Endothelial cell of umbilical vein (primary cell): ENCODE data around the gene SIRPB1. TPM values are rescaled to one million over a fixed set of nuclear protein-coding genes. Genes with fewer than 3 reads are reported as not detected.
"Not testable (repeated sequence)": the region's sequence is repeated elsewhere in the genome, so short reads cannot be mapped to it uniquely, and the experiment has no call there.

Source experiments
- BruUV-seq: library from RNA; stranded (reverse); fragments of 400-500 nt; replicated peaks from 2 replicates; lab custom pipeline; 2021; lab: Mats Ljungman, UMichigan
- CTCF ChIA-PET: fragments of 300-600, 350-600 bp; sonication (Branson Sonifier 250); formaldehyde crosslinking; loops from one replicate; lab custom pipeline; 2021; ENCODE audit warnings: antibody characterized with exemption, inconsistent platforms; lab: Charles Lee
- POLR2A ChIA-PET: fragments of 300-600, 350-600 bp; sonication (Branson Sonifier 250); formaldehyde crosslinking; loops from one replicate; lab custom pipeline; 2021; ENCODE audit warnings: antibody characterized with exemption, inconsistent platforms; lab: Charles Lee
- DNase-seq: peaks from one replicate; pipeline ENCODE4 v3.0.0-alpha.2; 2011; ENCODE audit warnings: low read depth, low spot score
- FAIRE-seq: peaks from 2 replicates; lab custom pipeline; 2011; peaks lifted over from hg19 to GRCh38; lab: Jason Lieb, UNC
- H2AFZ ChIP-seq: 2 replicates; pipeline ENCODE4 v1.6.0; 2012; ENCODE audit warnings: low read depth, low read length, control low read depth, inconsistent platforms
- H3K27ac ChIP-seq: 2 replicates; pipeline ENCODE4 v1.5.1; 2011; ENCODE audit warnings: low read depth, mild to moderate bottlenecking, control low read depth, low read length, moderate library complexity; ENCODE audit not compliant: insufficient read depth
- H3K27me3 ChIP-seq, 2 experiments: 2 replicates each; pipeline versions ENCODE4 v1.6.0 to v1.6.1; 2011; ENCODE audit warnings: low read length in 2 of 2, mixed read lengths in 1 of 2; ENCODE audit not compliant: control insufficient read depth in 2 of 2, insufficient read depth in 2 of 2
- H3K36me3 ChIP-seq, 2 experiments: 2 replicates in 1 of 2; 3 replicates in 1 of 2; pipeline ENCODE4 v1.5.1; 2011; ENCODE audit warnings: low read length in 2 of 2, mild to moderate bottlenecking in 1 of 2, moderate library complexity in 1 of 2; ENCODE audit not compliant: control insufficient read depth in 2 of 2, insufficient read depth in 2 of 2; ENCODE audit errors: extremely low read depth in 1 of 2
- H3K4me1 ChIP-seq: 3 replicates; pipeline ENCODE4 v1.5.1; 2011; ENCODE audit warnings: mild to moderate bottlenecking, low read length; ENCODE audit not compliant: control insufficient read depth, insufficient read depth; ENCODE audit errors: extremely low read depth
- H3K4me2 ChIP-seq: 2 replicates; pipeline ENCODE4 v1.6.1; 2011; ENCODE audit warnings: low read length, control low read depth, mixed read lengths; ENCODE audit not compliant: insufficient read depth
- H3K4me3 ChIP-seq, 3 experiments: fragments of 200-600 bp in 1 of 3; sonication (generic), shearing (Covaris generic) in 1 of 3; replicated peaks in 1 of 3; 2 replicates each; pipeline ENCODE4 v1.5.1; 2011 to 2016; ENCODE audit warnings: control low read depth in 3 of 3, low read length in 3 of 3, mild to moderate bottlenecking in 2 of 3, inconsistent platforms in 1 of 3, low read depth in 1 of 3, moderate library complexity in 1 of 3; ENCODE audit not compliant: insufficient read depth in 1 of 3
- H3K79me2 ChIP-seq: 2 replicates; pipeline ENCODE4 v1.6.0; 2012; ENCODE audit warnings: low read length, inconsistent platforms; ENCODE audit not compliant: control insufficient read depth, insufficient read depth
- H3K9ac ChIP-seq: replicated peaks from 2 replicates; pipeline ENCODE3; 2011; ENCODE audit warnings: low read length, control low read depth; ENCODE audit not compliant: insufficient read depth; ENCODE audit errors: extremely low read depth
- H3K9me1 ChIP-seq: replicated peaks from 3 replicates; pipeline ENCODE4 v1.6.0; 2011; ENCODE audit warnings: mild to moderate bottlenecking, low read length; ENCODE audit not compliant: control insufficient read depth, insufficient read depth; ENCODE audit errors: extremely low read depth
- H3K9me3 ChIP-seq: replicated peaks from 2 replicates; pipeline ENCODE4 v1.5.1; 2012; ENCODE audit warnings: low read length, inconsistent platforms; ENCODE audit not compliant: control insufficient read depth, insufficient read depth
- H4K20me1 ChIP-seq: replicated peaks from 2 replicates; pipeline ENCODE3; 2011; ENCODE audit warnings: mild to moderate bottlenecking, low read length; ENCODE audit not compliant: control insufficient read depth, insufficient read depth; ENCODE audit errors: extremely low read depth
- EZH2 ChIP-seq: IDR thresholded peaks from 2 replicates; pipeline ENCODE4 v1.6.1; 2012; ENCODE audit warnings: borderline replicate concordance, low read depth, mild to moderate bottlenecking, moderate library complexity, low read length, inconsistent platforms; ENCODE audit not compliant: severe bottlenecking
- FOS ChIP-seq: IDR thresholded peaks from 2 replicates; pipeline ENCODE4 v1.6.1; 2011; ENCODE audit warnings: mild to moderate bottlenecking, low read length, moderate library complexity, borderline replicate concordance; ENCODE audit not compliant: insufficient read depth
- GATA2 ChIP-seq: IDR thresholded peaks from 2 replicates; pipeline ENCODE4 v1.7.0; 2011; ENCODE audit warnings: low read depth, mild to moderate bottlenecking, moderate library complexity, mixed read lengths, low read length; ENCODE audit not compliant: insufficient read length, insufficient read depth
- JUN ChIP-seq: IDR thresholded peaks from 2 replicates; pipeline ENCODE4 v1.6.1; 2011; ENCODE audit warnings: borderline replicate concordance, low read depth; ENCODE audit not compliant: insufficient read length, insufficient read depth
- MYC ChIP-seq: IDR thresholded peaks from one replicate; pipeline ENCODE4 v1.6.1; 2011; ENCODE audit warnings: mild to moderate bottlenecking, low read depth, low read length
- POLR2A ChIP-seq: IDR thresholded peaks from 2 replicates; pipeline ENCODE4 v1.6.1; 2012; ENCODE audit warnings: low read depth, mild to moderate bottlenecking, control low read depth, low read length
- POLR2AphosphoS5 ChIP-seq: IDR thresholded peaks from 2 replicates; pipeline ENCODE4 v1.6.1; 2012; ENCODE audit warnings: low read depth, mild to moderate bottlenecking, control low read depth, low read length, moderate library complexity; ENCODE audit not compliant: insufficient read depth
- dilution Hi-C: fragments of 300-500 bp; cut with MboI; formaldehyde crosslinking; loops from one replicate; pipeline ENCODE4 v1.15.0; 2019; ENCODE audit warnings: low sequenced_read_pairs; ENCODE audit not compliant: extremely low pct_ligation_motif_present
- intact Hi-C: fragments of 100-400 bp; cut with micrococcal nuclease; formaldehyde crosslinking; loops from one replicate; pipeline ENCODE4 v1.10.0; 2022
- polyA plus RNA-seq, 4 experiments: library from polyadenylated mRNA; depleted of rRNA in 3 of 4; stranded (reverse) in 3 of 4; unstranded in 1 of 4; fragments of >200 nt; gene quantifications; 2 replicates each; pipeline versions ENCODE4 v1.2.1 to v1.2.3, GENCODE V29; 2011 to 2012; ENCODE audit warnings: missing spikeins in 1 of 4
- total RNA-seq: library from RNA; stranded (reverse); gene quantifications from 2 replicates; pipeline ENCODE4 v1.2.3, GENCODE V29; 2021
- TF ChIP-seq, protein P1 (sequence below), 2 donors: IDR thresholded peaks; 1 replicate in 1 of 2; 2 replicates in 1 of 2; pipeline ENCODE4 v1.5.1; 2011; ENCODE audit warnings: low read length in 2 of 2, mild to moderate bottlenecking in 2 of 2, moderate library complexity in 2 of 2, control low read depth in 1 of 2, inconsistent platforms in 1 of 2, low read depth in 1 of 2; ENCODE audit not compliant: insufficient read depth in 1 of 2; ENCODE audit errors: extremely low read depth in 1 of 2
- TF ChIP-seq, protein P2 (sequence below): IDR thresholded peaks from 2 replicates; pipeline ENCODE4 v1.6.1; 2011; ENCODE audit not compliant: insufficient read depth, insufficient read length

Gene SIRPB1
- total and polyA plus RNA-seq, 2 donors (not counting 3 experiments of a cell fraction or from before 2014, with no cell fraction given): 0.10 to 6.5 TPM

DNA sequence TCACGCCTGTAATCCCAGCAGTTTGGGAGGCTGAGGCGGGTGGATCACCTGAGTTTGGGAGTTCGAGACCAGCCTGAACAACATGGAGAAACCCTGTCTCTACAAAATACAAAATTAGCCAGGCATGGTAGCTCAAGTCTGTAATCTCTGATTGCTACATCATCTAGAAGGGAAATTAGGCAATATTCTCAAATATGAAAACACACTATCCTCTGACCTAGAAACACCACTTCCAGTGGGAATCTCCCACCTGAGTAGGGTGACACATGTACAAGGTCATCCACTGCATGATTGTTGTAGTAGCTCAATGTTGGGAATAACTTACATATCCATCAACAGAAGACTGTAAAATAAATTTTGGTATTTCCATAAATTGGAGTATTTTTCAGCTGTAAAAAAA is 43.2 kb downstream of the SIRPB1 start:
- H3K27ac ChIP-seq: no peak overlapping the region
- H3K4me3 ChIP-seq: no peak overlapping the region
- no peak for TF ChIP-seq EZH2
- TF ChIP-seq, protein P1, sequence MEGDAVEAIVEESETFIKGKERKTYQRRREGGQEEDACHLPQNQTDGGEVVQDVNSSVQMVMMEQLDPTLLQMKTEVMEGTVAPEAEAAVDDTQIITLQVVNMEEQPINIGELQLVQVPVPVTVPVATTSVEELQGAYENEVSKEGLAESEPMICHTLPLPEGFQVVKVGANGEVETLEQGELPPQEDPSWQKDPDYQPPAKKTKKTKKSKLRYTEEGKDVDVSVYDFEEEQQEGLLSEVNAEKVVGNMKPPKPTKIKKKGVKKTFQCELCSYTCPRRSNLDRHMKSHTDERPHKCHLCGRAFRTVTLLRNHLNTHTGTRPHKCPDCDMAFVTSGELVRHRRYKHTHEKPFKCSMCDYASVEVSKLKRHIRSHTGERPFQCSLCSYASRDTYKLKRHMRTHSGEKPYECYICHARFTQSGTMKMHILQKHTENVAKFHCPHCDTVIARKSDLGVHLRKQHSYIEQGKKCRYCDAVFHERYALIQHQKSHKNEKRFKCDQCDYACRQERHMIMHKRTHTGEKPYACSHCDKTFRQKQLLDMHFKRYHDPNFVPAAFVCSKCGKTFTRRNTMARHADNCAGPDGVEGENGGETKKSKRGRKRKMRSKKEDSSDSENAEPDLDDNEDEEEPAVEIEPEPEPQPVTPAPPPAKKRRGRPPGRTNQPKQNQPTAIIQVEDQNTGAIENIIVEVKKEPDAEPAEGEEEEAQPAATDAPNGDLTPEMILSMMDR (IDR thresholded peaks at IDR 0.05; ENCODE audit: extremely low read depth in 1 of 2, insufficient read depth in 1 of 2, low read depth in 1 of 2, low read length in 2 of 2): no peak
- no peak for TF ChIP-seq MYC
- TF ChIP-seq GATA2: no peak
- TF ChIP-seq FOS: no peak
- no peak for TF ChIP-seq POLR2A
- TF ChIP-seq JUN: no peak
- TF ChIP-seq, protein P2, sequence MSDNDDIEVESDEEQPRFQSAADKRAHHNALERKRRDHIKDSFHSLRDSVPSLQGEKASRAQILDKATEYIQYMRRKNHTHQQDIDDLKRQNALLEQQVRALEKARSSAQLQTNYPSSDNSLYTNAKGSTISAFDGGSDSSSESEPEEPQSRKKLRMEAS: no peak
- no peak for TF ChIP-seq POLR2AphosphoS5
- no peak overlapping the region for H3K9ac ChIP-seq
- no peaks in the 10 kb centered on the region for H4K20me1 ChIP-seq
- no peaks in the 10 kb centered on the region for H3K27me3 ChIP-seq
- H3K9me1 ChIP-seq: no peaks in the 10 kb centered on the region
- no peaks in the 10 kb centered on the region for H3K9me3 ChIP-seq
- no peak overlapping the region for H3K4me2 ChIP-seq
- H3K79me2 ChIP-seq: no peaks in the 10 kb centered on the region
- H3K4me1 ChIP-seq: no peaks in the 10 kb centered on the region
- BruUV-seq: no TSS peak
- no peak overlapping the region for H2AFZ ChIP-seq
- POLR2A ChIA-PET: no interaction called here
- no peaks in the 10 kb centered on the region for H3K36me3 ChIP-seq
- FAIRE-seq: no peak
- dilution Hi-C loops: no loop called here
- intact Hi-C loops: no loop called here
- CTCF ChIA-PET: no interaction called here
- peak; percentile 0 for DNase-seq

DNA sequence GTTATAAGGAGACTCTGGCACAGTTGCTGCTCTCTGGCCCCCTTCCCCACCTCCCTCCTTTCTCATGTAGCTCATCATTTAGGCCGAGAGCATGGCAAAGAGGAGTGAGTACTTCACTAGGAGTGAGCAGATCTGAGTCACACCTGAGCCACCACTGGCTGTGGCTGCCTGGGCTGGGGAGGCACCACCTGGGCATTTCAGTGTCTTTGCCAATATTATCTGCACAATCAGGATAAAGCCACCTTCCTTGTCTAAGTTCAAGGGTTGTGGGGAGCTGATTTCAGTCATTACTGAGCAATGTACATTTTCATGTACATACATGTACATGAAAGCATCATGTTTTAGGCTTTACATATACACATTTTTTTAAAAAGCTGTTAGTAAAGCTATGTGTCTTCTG is 43.8 kb downstream of the SIRPB1 start:
- H3K9ac ChIP-seq, H4K20me1 ChIP-seq, FAIRE-seq, H3K9me3 ChIP-seq, H3K79me2 ChIP-seq, H2AFZ ChIP-seq, H3K4me3 ChIP-seq, H3K27ac ChIP-seq, dilution Hi-C loops, CTCF ChIA-PET, H3K4me2 ChIP-seq, H3K9me1 ChIP-seq, intact Hi-C loops, BruUV-seq, H3K36me3 ChIP-seq, H3K4me1 ChIP-seq, POLR2A ChIA-PET, H3K27me3 ChIP-seq: not testable (repeated sequence)
- DNase-seq: peak; percentile 0

DNA sequence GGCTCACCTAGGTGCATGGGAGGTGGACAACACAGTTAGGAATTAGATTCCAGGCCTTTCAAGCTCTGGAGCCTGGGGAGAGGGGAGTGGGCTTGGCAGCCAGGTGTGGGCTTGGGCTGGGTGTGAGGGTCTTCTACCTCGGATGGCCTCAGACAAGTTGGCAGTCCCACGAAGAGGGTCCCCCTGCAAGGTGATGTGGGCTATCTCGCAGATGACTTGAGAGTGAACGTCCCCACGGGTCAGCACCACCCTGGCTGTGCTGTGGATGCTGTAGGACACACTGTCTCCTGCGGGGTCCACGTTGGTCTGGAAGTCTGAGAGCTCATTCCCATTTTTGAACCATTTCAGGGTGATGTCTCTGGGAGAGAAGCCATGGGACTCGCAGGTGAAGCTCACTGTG is 48.2 kb downstream of the SIRPB1 start:
- H3K4me3 ChIP-seq, H3K27ac ChIP-seq, FAIRE-seq, H2AFZ ChIP-seq, H3K4me2 ChIP-seq, POLR2A ChIA-PET, H3K27me3 ChIP-seq, H3K9me3 ChIP-seq, H3K9ac ChIP-seq, dilution Hi-C loops, intact Hi-C loops, BruUV-seq, H3K79me2 ChIP-seq, H4K20me1 ChIP-seq, H3K36me3 ChIP-seq, H3K9me1 ChIP-seq: not testable (repeated sequence)
- H3K4me1 ChIP-seq: peaks cover 35% of the 10 kb centered on the region
- CTCF ChIA-PET: interaction anchor here (2.8 kb wide), 1 partner anchor 205 kb away, joined by 9 read pairs; no protein-coding TSS in a partner anchor
- DNase-seq: peak; percentile 0
